HepG2 (cell line): ENCODE results near the gene COL4A3. TPM values are rescaled to one million over a fixed set of nuclear protein-coding genes. Genes with fewer than 3 reads are reported as not detected.
A peak's percentile ranks its signal among the peaks of the same experiment; 100 is the strongest.

ENCODE experiments used
- ATAC-seq: fragments of 200-7000 bp; cut with Tn5 transposase; 3 replicates; pipeline ENCODE4 v1.9.1; 2020; ENCODE audit warnings: mild to moderate bottlenecking, moderate library complexity
- BruUV-seq: library from RNA; stranded (reverse); fragments of 400-500 nt; replicated peaks from 2 replicates; lab custom pipeline; 2021; lab: Mats Ljungman, UMichigan
- CTCF ChIA-PET: fragments of 300-600 bp; formaldehyde crosslinking; extraction: SDS; loops from one replicate; lab custom pipeline; 2021; ENCODE audit warnings: low total read pairs, inconsistent platforms, low intra/inter-chr PET ratio; lab: Yijun Ruan, JAX
- POLR2A ChIA-PET: fragments of 350-600 bp; sonication (Branson Sonifier 250); formaldehyde crosslinking; loops from one replicate; lab custom pipeline; 2020; ENCODE audit warnings: antibody characterized with exemption, inconsistent platforms; lab: Yijun Ruan, JAX
- DNase-seq: peaks from one replicate; pipeline ENCODE4 v3.0.0-alpha.2; 2015; ENCODE audit warnings: low spot score
- FAIRE-seq: peaks from 3 replicates; lab custom pipeline; 2011; peaks lifted over from hg19 to GRCh38; lab: Jason Lieb, UNC
- H2AFZ ChIP-seq: one replicate; pipeline ENCODE4 v1.6.1; 2011; ENCODE audit warnings: low read length, inconsistent platforms
- H3K27ac ChIP-seq: fragments of 300-600 bp; 3 replicates; pipeline ENCODE4 v1.8.0; 2011; ENCODE audit warnings: mixed run types, mild to moderate bottlenecking, mixed read lengths, low read length, inconsistent platforms; ENCODE audit not compliant: insufficient read depth; ENCODE audit errors: extremely low read length
- H3K27me3 ChIP-seq, 2 experiments: fragments of 200-600 bp in 1 of 2; 2 replicates in 1 of 2; 3 replicates in 1 of 2; pipeline versions ENCODE4 v1.6.0 to v1.8.0; 2011; ENCODE audit warnings: low read length in 2 of 2, mild to moderate bottlenecking in 2 of 2, moderate library complexity in 2 of 2, inconsistent platforms in 1 of 2; ENCODE audit not compliant: insufficient read depth in 2 of 2, control insufficient read depth in 1 of 2
- H3K36me3 ChIP-seq, 2 experiments: fragments of 200-600 bp in 1 of 2; replicated peaks in 1 of 2; 2 replicates in 1 of 2; 3 replicates in 1 of 2; pipeline versions ENCODE4 v1.5.1 to v1.8.0; 2011; ENCODE audit warnings: low read length in 2 of 2, inconsistent platforms in 1 of 2; ENCODE audit not compliant: insufficient read depth in 2 of 2, control insufficient read depth in 1 of 2
- H3K4me1 ChIP-seq: 2 replicates; pipeline ENCODE4 v1.5.1; 2012; ENCODE audit warnings: low read length, inconsistent platforms; ENCODE audit not compliant: insufficient read depth
- H3K4me2 ChIP-seq: 2 replicates; pipeline ENCODE4 v1.6.0; 2011; ENCODE audit warnings: low read depth, low read length, inconsistent platforms
- H3K4me3 ChIP-seq, 3 experiments: fragments of 200-600 bp in 1 of 3; sonication (generic), shearing (Covaris generic) in 1 of 3; replicated peaks in 1 of 3; 2 replicates each; pipeline ENCODE4 v1.5.1; 2011 to 2016; ENCODE audit warnings: low read length in 3 of 3, inconsistent platforms in 2 of 3, low read depth in 2 of 3, mild to moderate bottlenecking in 2 of 3, control low read depth in 1 of 3, mixed read lengths in 1 of 3; ENCODE audit not compliant: insufficient read depth in 1 of 3
- H3K79me2 ChIP-seq: one replicate; pipeline ENCODE4 v1.6.1; 2011; ENCODE audit warnings: low read length, inconsistent platforms; ENCODE audit not compliant: insufficient read depth
- H3K9ac ChIP-seq: 2 replicates; pipeline ENCODE4 v1.6.0; 2011; ENCODE audit warnings: mild to moderate bottlenecking, low read depth, low read length, inconsistent platforms; ENCODE audit not compliant: insufficient read depth
- H3K9me3 ChIP-seq: 2 replicates; pipeline ENCODE4 v1.5.1; 2012; ENCODE audit warnings: mild to moderate bottlenecking, low read length
- H4K20me1 ChIP-seq: 2 replicates; pipeline ENCODE4 v1.6.0; 2011; ENCODE audit warnings: inconsistent platforms, mild to moderate bottlenecking, low read length, moderate library complexity; ENCODE audit not compliant: insufficient read depth
- CAMTA2 ChIP-seq: sonication (generic); formaldehyde crosslinking; IDR thresholded peaks from 2 replicates; pipeline ENCODE4 v1.4.0; 2020; ENCODE audit warnings: mild to moderate bottlenecking, missing genetic modification reagents, borderline replicate concordance
- MAFF ChIP-seq: IDR thresholded peaks from 2 replicates; pipeline ENCODE4 v1.6.1; 2011; ENCODE audit warnings: low read depth, low read length, improper control_type of control experiment
- MAFK ChIP-seq, 2 experiments: IDR thresholded peaks in 1 of 2; conservative IDR thresholded peaks in 1 of 2; 2 replicates each; pipeline ENCODE4 v1.6.1; 2011; ENCODE audit warnings: improper control_type of control experiment in 2 of 2, low read length in 2 of 2
- RNF219 ChIP-seq: sonication (generic); formaldehyde crosslinking; IDR thresholded peaks from 2 replicates; pipeline ENCODE4 v1.5.0; 2020; ENCODE audit warnings: mild to moderate bottlenecking, missing genetic modification reagents
- SMYD3 ChIP-seq: sonication (generic); formaldehyde crosslinking; IDR thresholded peaks from 2 replicates; pipeline ENCODE4 v1.8.1; 2023; ENCODE audit warnings: mild to moderate bottlenecking, missing genetic modification reagents
- ZBTB25 ChIP-seq: IDR thresholded peaks from 2 replicates; pipeline ENCODE4 v1.6.1; 2018; ENCODE audit warnings: missing genetic modification reagents
- ZNF256 ChIP-seq: sonication (generic); formaldehyde crosslinking; conservative IDR thresholded peaks from 2 replicates; pipeline ENCODE4 v1.4.0; 2020; ENCODE audit warnings: missing genetic modification reagents
- ZNF331 ChIP-seq: sonication (generic); formaldehyde crosslinking; IDR thresholded peaks from 2 replicates; pipeline ENCODE4 v1.4.0; 2020; ENCODE audit warnings: missing genetic modification reagents
- ZNF616 ChIP-seq: sonication (generic); formaldehyde crosslinking; IDR thresholded peaks from 2 replicates; pipeline ENCODE4 v1.5.0; 2020; ENCODE audit warnings: low read depth, mild to moderate bottlenecking, missing genetic modification reagents
- ZNF770 ChIP-seq: sonication (generic); formaldehyde crosslinking; IDR thresholded peaks from 2 replicates; pipeline ENCODE4 v1.5.0; 2020; ENCODE audit warnings: mild to moderate bottlenecking, missing genetic modification reagents
- WGBS: methylation state at CpG from one replicate; pipeline ENCODE4 v1.1.6; 2017; ENCODE audit warnings: low lambda C conversion rate; 5-methylcytosine and 5-hydroxymethylcytosine counted together
- in situ Hi-C: cut with HindIII; loops from 2 replicates; pipeline ENCODE4 v1.10.0; 2017; ENCODE audit warnings: low pct_unique_long_range_greater_than_20kb; ENCODE audit not compliant: extremely low pct_ligation_motif_present
- intact Hi-C: fragments of 100-400 bp; cut with micrococcal nuclease; formaldehyde crosslinking; loops from one replicate; pipeline ENCODE4 v1.10.0; 2022; ENCODE audit not compliant: unreplicated experiment
- polyA plus RNA-seq, 8 experiments: library from polyadenylated mRNA; depleted of rRNA in 3 of 8; stranded (reverse) in 7 of 8; unstranded in 1 of 8; fragments of >200 nt; fragmentation: Illumina TruSeq in 4 of 8; extraction: Trizol in 4 of 8; gene quantifications; 2 replicates each; pipeline versions ENCODE4 v1.2.1 to v1.2.3, GENCODE V29; 2011 to 2016; ENCODE audit warnings: low read depth in 4 of 8, missing spikeins in 1 of 8, mixed read lengths in 1 of 8; ENCODE audit not compliant: insufficient read depth in 1 of 8
- total RNA-seq, 5 experiments: library from RNA; depleted of rRNA; stranded (reverse); fragments of >200 nt; fragmentation: Illumina TruSeq; extraction: Trizol; gene quantifications; 2 replicates each; pipeline ENCODE4 v1.2.3, GENCODE V29; 2016; ENCODE audit warnings: low read depth in 1 of 5

Gene COL4A3
- total and polyA plus RNA-seq, 2 of the 13 experiments (the other 11 are each of a cell fraction or from before 2014, with no cell fraction given) = 0.02 TPM; not detected in 1

GRCh38 chr2:227141301-227141700, 23.1 kb upstream of the COL4A3 start:
- Histone ChIP-seq H3K4me2 (no peak overlapping the region), H3K36me3 (no peaks in the 10 kb centered on the region), H3K4me3 (no peak overlapping the region), H3K4me1 (no peaks in the 10 kb centered on the region)
- no peak for FAIRE-seq
- no peak for TF ChIP-seq ZNF256 (CRISPR knock-in tag)
- TF ChIP-seq MAFK (conservative IDR thresholded peaks at IDR 0.05 in 1 of 2, IDR thresholded peaks at IDR 0.05 in 1 of 2; ENCODE audit: low read length in 2 of 2) = peak; percentile 62 to 78
- no peak for TF ChIP-seq ZNF331 (CRISPR knock-in tag)
- TF ChIP-seq ZBTB25 (CRISPR knock-in tag) = no peak
- no peak for TF ChIP-seq ZNF616 (CRISPR knock-in tag)
- no peak for TF ChIP-seq SMYD3 (CRISPR knock-in tag)
- TF ChIP-seq MAFF = peak; percentile 73
- no peak for TF ChIP-seq ZNF770 (CRISPR knock-in tag)
- no peak for TF ChIP-seq CAMTA2 (CRISPR knock-in tag)
- TF ChIP-seq RNF219 (CRISPR knock-in tag) = no peak
- TF ChIP-seq, all 625 proteins: peak for 2
- CTCF ChIA-PET = no interaction called here
- intact Hi-C loops (no loop called here), in situ Hi-C loops (no loop called here)
- POLR2A ChIA-PET = no interaction called here
- 68% methylated on average over 4 of the region's 4 CpGs for WGBS
- Histone ChIP-seq H3K79me2 (no peaks in the 10 kb centered on the region), H3K27ac (no peak overlapping the region), H3K27me3 (peaks cover 0 to 27% of the 10 kb centered on the region in 2 experiments; a peak in 3 of 5 replicates), H4K20me1 (no peaks in the 10 kb centered on the region), H3K9ac (no peak overlapping the region), H3K9me3 (no peaks in the 10 kb centered on the region), H2AFZ (no peak overlapping the region)
- no TSS peak for BruUV-seq
- no peak for DNase-seq
- ATAC-seq = no peak
